Spleen (tissue), 7 donors: ENCODE data around the gene SPATA6L.

Experiments
- POLR2A ChIP-seq, 3 donors: fragments of 450-650 bp; IDR thresholded peaks; one replicate each; pipeline ENCODE4 v1.5.1; 2017; ENCODE audit warnings: antibody characterized with exemption in 3 of 3, mild to moderate bottlenecking in 1 of 3
- POLR2AphosphoS5 ChIP-seq, 3 donors: sonication (generic); formaldehyde crosslinking; IDR thresholded peaks; one replicate each; pipeline ENCODE4 v1.5.1; 2017; ENCODE audit warnings: antibody characterized with exemption in 3 of 3
- TF ChIP-seq, protein P1 (sequence below), 11 experiments: fragments of 200-600 bp in 7 of 11; fragments of 450-650 bp in 4 of 11; sonication (generic) in 4 of 11; IDR thresholded peaks in 8 of 11; conservative IDR thresholded peaks in 3 of 11; 1 replicate in 7 of 11; 2 replicates in 4 of 11; pipeline versions ENCODE4 v1.4.0 to v1.8.0; 2016 to 2021; ENCODE audit warnings: antibody characterized with exemption in 11 of 11, inconsistent platforms in 4 of 11, mild to moderate bottlenecking in 1 of 11
- donor health status: DM: no; HTN: no; CAD: no; lungs with moderate emphysema.
- donor health status: DM: no; HTN: no; CAD: no.
- donor health status: DM: no; HTN: no; CAD: no.

GRCh38 chr9:4574657-4575243 lies 91.5 kb downstream of the SPATA6L start:
- TF ChIP-seq, protein P1, sequence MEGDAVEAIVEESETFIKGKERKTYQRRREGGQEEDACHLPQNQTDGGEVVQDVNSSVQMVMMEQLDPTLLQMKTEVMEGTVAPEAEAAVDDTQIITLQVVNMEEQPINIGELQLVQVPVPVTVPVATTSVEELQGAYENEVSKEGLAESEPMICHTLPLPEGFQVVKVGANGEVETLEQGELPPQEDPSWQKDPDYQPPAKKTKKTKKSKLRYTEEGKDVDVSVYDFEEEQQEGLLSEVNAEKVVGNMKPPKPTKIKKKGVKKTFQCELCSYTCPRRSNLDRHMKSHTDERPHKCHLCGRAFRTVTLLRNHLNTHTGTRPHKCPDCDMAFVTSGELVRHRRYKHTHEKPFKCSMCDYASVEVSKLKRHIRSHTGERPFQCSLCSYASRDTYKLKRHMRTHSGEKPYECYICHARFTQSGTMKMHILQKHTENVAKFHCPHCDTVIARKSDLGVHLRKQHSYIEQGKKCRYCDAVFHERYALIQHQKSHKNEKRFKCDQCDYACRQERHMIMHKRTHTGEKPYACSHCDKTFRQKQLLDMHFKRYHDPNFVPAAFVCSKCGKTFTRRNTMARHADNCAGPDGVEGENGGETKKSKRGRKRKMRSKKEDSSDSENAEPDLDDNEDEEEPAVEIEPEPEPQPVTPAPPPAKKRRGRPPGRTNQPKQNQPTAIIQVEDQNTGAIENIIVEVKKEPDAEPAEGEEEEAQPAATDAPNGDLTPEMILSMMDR (IDR thresholded peaks at IDR 0.05 in 8 of 11, conservative IDR thresholded peaks at IDR 0.05 in 3 of 11) = no peak
- no peak for TF ChIP-seq POLR2A (IDR thresholded peaks at IDR 0.05)
- TF ChIP-seq POLR2AphosphoS5 (IDR thresholded peaks at IDR 0.05) = no peak
